GM13976 (cell line): Measurements from ENCODE around the gene AMER2.

Experiments used
- DNase-seq: peaks from one replicate; pipeline ENCODE4 v3.0.0; 2012; ENCODE audit warnings: low spot score
- in situ Hi-C: fragments of 300-500 bp; cut with MboI; formaldehyde crosslinking; loops from one replicate; pipeline ENCODE4 v1.12.0; 2022; ENCODE audit warnings: low sequenced_read_pairs, mixed read lengths, inconsistent platforms; ENCODE audit not compliant: unreplicated experiment
- TF ChIP-seq, protein P1 (sequence below): IDR thresholded peaks from 2 replicates; pipeline ENCODE4 v1.5.1; 2012; ENCODE audit warnings: borderline replicate concordance, mild to moderate bottlenecking; ENCODE audit not compliant: insufficient read depth; ENCODE audit errors: extremely low read depth, missing control alignments, control extremely low read depth

The AMER2 gene

DNA sequence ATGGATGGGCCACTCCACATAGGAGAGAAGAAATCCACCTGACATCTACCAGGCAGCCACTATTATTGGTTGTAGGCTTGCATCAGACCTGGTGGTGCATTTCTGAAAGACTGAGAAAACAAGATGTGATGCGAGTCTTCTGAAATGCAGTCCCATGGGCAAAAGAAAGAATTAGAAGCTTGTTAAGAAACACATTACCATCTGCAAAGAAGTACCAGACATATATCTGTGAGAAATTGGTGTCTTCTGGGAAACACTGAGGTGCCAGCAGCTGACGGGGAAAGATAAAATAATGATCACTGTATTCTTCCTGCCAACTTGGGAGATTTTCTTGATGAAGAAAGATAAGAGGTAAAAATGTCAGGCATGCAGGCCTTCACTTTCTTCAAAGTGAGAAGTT lies 14.4 kb downstream of the AMER2 start:
- in situ Hi-C loops: no loop called here
- DNase-seq: no peak

DNA sequence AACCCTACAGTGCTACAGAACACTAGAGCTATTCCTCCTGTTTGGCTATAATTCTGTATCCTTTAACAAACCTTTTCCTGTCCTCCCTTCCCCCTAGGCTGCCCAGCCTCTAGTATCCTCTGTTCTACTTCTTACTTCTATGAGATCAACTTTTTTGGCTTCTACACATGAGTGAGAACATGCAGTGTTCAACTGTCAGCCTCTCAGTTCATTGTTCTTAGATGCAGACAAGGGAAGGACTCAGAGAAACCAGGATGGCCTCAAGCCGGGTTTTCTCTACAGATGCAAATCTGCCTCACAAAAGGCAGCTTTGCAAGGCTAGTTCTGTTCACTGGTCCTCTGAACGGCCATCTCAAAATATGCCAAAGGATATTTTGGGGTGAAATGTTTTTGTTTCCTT lies 18.4 kb downstream of the AMER2 start:
- DNase-seq: no peak
- in situ Hi-C loops: no loop called here
- TF ChIP-seq, protein P1, sequence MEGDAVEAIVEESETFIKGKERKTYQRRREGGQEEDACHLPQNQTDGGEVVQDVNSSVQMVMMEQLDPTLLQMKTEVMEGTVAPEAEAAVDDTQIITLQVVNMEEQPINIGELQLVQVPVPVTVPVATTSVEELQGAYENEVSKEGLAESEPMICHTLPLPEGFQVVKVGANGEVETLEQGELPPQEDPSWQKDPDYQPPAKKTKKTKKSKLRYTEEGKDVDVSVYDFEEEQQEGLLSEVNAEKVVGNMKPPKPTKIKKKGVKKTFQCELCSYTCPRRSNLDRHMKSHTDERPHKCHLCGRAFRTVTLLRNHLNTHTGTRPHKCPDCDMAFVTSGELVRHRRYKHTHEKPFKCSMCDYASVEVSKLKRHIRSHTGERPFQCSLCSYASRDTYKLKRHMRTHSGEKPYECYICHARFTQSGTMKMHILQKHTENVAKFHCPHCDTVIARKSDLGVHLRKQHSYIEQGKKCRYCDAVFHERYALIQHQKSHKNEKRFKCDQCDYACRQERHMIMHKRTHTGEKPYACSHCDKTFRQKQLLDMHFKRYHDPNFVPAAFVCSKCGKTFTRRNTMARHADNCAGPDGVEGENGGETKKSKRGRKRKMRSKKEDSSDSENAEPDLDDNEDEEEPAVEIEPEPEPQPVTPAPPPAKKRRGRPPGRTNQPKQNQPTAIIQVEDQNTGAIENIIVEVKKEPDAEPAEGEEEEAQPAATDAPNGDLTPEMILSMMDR: no peak

More for the DNA sequence above, 14.4 kb downstream of the AMER2 start:
- TF ChIP-seq, protein P1: no peak

DNA sequence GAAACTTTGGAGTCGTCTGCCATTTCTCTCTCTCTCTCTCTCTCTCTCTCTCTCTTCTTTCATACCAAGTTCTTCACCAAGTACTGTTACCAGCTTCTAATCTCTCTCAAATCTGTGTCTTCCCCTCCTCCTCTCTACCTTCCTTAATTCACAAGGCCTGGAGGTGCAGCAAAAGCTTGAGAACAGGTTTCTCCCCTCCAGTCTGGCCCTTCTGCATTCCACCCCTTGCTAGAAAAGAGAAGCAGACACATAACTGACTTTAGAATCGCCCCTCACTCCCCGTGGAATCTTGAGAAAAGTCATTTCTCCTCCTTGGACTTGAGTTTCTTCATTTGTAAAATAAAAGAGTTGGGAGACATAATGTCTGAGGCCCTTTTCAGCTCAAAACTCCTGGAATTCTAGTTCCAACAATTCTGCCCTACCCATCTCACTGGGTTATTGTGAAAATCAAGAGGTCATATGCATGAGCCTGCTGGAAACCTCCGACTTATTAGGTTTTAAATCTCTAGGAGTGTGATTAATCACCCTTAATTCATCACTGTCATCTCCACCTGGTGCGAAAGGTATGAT lies 20.4 kb downstream of the AMER2 start:
- DNase-seq: no peak
- TF ChIP-seq, protein P1: no peak
- in situ Hi-C loops: no loop called here

DNA sequence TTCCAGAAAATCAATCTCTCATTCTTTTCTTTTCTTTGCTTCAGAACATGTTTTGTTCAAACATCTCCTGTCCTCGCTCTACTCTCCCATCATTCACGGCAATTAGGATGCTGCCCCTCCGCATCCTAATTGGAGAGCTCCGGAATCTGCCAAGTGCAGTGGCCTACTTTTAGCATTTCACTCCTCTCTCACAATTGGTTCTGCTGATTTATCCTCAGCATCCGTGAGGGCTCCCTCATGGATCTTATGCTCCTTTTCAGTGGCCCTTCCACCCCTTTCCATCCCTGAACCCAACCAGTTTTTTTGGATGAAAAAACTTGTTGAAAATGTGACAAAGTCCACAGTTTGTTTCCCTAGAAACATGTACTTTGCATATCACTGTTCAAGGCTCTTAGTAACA lies 22.4 kb downstream of the AMER2 start:
- in situ Hi-C loops: no loop called here
- DNase-seq: no peak
- TF ChIP-seq, protein P1: no peak

DNA sequence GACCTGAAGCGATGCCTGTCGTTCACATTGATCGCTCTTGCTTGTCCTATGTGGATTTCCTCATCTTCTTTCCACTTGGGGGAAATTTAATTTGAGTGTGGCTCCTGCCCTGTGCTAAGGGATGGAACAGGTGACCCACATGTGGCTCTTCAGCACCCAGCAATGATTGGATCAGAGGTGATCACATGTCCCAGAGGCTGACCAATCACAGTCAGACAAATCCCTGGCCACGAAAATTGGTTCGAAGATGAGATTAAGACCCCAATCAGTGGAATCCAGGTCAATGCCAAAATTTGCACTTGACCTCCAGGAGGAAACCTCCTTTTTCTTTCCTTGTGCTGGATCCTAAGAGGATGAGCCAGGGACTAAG lies 23.7 kb downstream of the AMER2 start:
- no peak for DNase-seq
- in situ Hi-C loops: no loop called here
- TF ChIP-seq, protein P1: no peak

DNA sequence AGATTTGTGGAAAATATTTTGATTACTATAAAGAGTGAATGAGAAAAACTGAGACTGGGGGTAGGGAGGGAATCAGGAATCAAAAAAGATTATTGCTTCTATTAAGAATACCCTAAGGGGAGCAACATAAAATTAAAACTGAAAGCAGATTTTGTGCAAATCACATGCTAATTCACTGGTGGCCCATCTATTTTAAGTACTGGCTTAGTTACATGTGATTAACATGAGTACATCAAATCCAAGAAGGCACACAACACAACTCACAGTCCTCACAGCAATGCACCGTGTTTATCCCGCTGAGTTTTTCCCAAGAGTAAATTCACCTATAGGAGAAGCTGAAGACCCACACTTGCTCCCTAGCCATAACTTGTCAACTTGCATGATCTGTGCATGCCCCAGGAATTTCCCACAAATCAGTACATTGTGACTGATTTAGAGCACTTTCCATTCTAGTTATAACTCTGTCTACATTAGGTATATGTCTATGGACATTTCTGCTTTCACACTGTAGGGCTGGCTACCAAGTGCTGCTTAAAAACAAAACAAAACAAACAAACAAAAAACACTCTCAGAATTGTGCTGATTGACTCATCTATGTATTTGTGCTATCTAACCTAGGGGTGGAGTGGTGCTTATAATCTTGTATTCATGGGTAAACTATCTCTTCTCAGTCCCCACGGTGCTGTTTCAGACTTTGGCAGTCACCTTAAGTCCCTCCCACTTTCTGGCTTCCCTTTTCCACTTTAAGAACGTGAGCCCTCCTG lies 24.3 kb downstream of the AMER2 start:
- TF ChIP-seq, protein P1: no peak
- DNase-seq: no peak
- in situ Hi-C loops: no loop called here
